PC-3 (cell line): ENCODE data around the gene MICU1. TPM values are rescaled to one million over a fixed set of nuclear protein-coding genes. Genes with fewer than 3 reads are reported as not detected.
"Not testable (repeated sequence)": the region's sequence is repeated elsewhere in the genome, so short reads cannot be mapped to it uniquely, and the experiment has no call there.

Experiments
- ATAC-seq: fragments of 200-7000 bp; cut with Tn5 transposase; 2 replicates; pipeline ENCODE4 v1.9.1; 2020; ENCODE audit warnings: mild to moderate bottlenecking, moderate library complexity
- BruUV-seq: library from RNA; stranded (reverse); fragments of 400-500 nt; replicated peaks from 2 replicates; lab custom pipeline; 2021; lab: Mats Ljungman, UMichigan
- CTCF ChIA-PET: fragments of 300-600 bp; sonication (Branson Sonifier 250); formaldehyde crosslinking; loops from one replicate; lab custom pipeline; 2022; ENCODE audit warnings: antibody characterized with exemption; lab: Charles Lee
- POLR2A ChIA-PET: fragments of 300-600 bp; sonication (Branson Sonifier 250); formaldehyde crosslinking; loops from one replicate; lab custom pipeline; 2022; ENCODE audit warnings: antibody characterized with exemption; ENCODE audit not compliant: unreplicated experiment; lab: Charles Lee
- DNase-seq: peaks from one replicate; pipeline ENCODE4 v3.0.0-alpha.2; 2015
- H2AFZ ChIP-seq: fragments of 300-600 bp; sonication (generic); 2 replicates; pipeline ENCODE4 v1.6.0; 2016; ENCODE audit warnings: antibody characterized with exemption, low read length
- H3F3A ChIP-seq: fragments of 300-600 bp; sonication (generic); one replicate; pipeline ENCODE4 v1.6.0; 2017; ENCODE audit warnings: antibody characterized with exemption, low read length, control low read depth, mild to moderate bottlenecking; ENCODE audit not compliant: unreplicated experiment
- H3K27ac ChIP-seq: fragments of 300-600 bp; sonication (generic); 2 replicates; pipeline ENCODE4 v1.5.1; 2016; ENCODE audit warnings: mild to moderate bottlenecking, low read length
- H3K27me3 ChIP-seq: fragments of 300-600 bp; sonication (generic); 2 replicates; pipeline ENCODE4 v1.6.1; 2016; ENCODE audit warnings: low read length, mixed read lengths
- H3K36me3 ChIP-seq: fragments of 300-600 bp; sonication (generic); 2 replicates; pipeline ENCODE4 v1.6.1; 2016; ENCODE audit warnings: low read depth, mixed run types, low read length, mixed read lengths
- H3K4me1 ChIP-seq: fragments of 300-600 bp; sonication (generic); 2 replicates; pipeline ENCODE4 v1.5.1; 2016; ENCODE audit warnings: low read length; ENCODE audit not compliant: insufficient read depth
- H3K4me2 ChIP-seq: fragments of 300-600 bp; sonication (generic); 2 replicates; pipeline ENCODE4 v1.6.0; 2016; ENCODE audit warnings: low read length
- H3K4me3 ChIP-seq: fragments of 300-600 bp; sonication (generic); 2 replicates; pipeline ENCODE4 v1.5.1; 2016; ENCODE audit warnings: mild to moderate bottlenecking, low read length, mixed read lengths
- H3K79me2 ChIP-seq: fragments of 300-600 bp; sonication (generic); 2 replicates; pipeline ENCODE4 v1.6.1; 2017; ENCODE audit warnings: low read length, mixed read lengths
- H3K9ac ChIP-seq: fragments of 300-600 bp; sonication (generic); 2 replicates; pipeline ENCODE4 v1.6.0; 2016; ENCODE audit warnings: mild to moderate bottlenecking, low read length
- H3K9me2 ChIP-seq: fragments of 300-600 bp; sonication (generic); replicated peaks from 2 replicates; pipeline ENCODE4 v1.6.1; 2016; ENCODE audit warnings: mixed run types, low read length, mixed read lengths
- H3K9me3 ChIP-seq: fragments of 300-600 bp; sonication (generic); 2 replicates; pipeline ENCODE4 v1.6.1; 2016; ENCODE audit warnings: low read length, mixed read lengths
- H4K20me1 ChIP-seq: fragments of 300-600 bp; sonication (generic); 2 replicates; pipeline ENCODE4 v1.6.1; 2016; ENCODE audit warnings: low read length, mixed read lengths
- CTCF ChIP-seq: fragments of 300-600 bp; sonication (generic); conservative IDR thresholded peaks from 2 replicates; pipeline ENCODE4 v1.5.1; 2017; ENCODE audit warnings: antibody characterized with exemption, low read depth, mild to moderate bottlenecking, low read length
- EZH2 ChIP-seq: fragments of 300-600 bp; sonication (generic); IDR thresholded peaks from one replicate; pipeline ENCODE4 v1.6.1; 2017; ENCODE audit warnings: antibody characterized with exemption, mild to moderate bottlenecking, low read length; ENCODE audit not compliant: unreplicated experiment
- EZH2phosphoT487 ChIP-seq: fragments of 300-600 bp; sonication (generic); IDR thresholded peaks from 2 replicates; pipeline ENCODE4 v1.6.1; 2018; ENCODE audit warnings: mild to moderate bottlenecking, antibody characterized with exemption, low read length, borderline replicate concordance
- intact Hi-C: fragments of 100-400 bp; cut with micrococcal nuclease; formaldehyde crosslinking; loops from 2 replicates; pipeline ENCODE4 v1.9.0; 2023
- total RNA-seq: library from RNA; depleted of rRNA; stranded (reverse); fragments of >200 nt; gene quantifications from 2 replicates; pipeline ENCODE4 v1.2.3, GENCODE V29; 2014

MICU1 gene
- total RNA-seq, 1 experiment from 2014 or later: 19.8 TPM

- no peaks in the 10 kb centered on the region for H3F3A ChIP-seq
- H3K27ac ChIP-seq: no peak overlapping the region
- H3K36me3 ChIP-seq: no peaks in the 10 kb centered on the region
- ATAC-seq (no peak), DNase-seq (no peak)
- no TSS peak for BruUV-seq
- ChIA-PET CTCF (no interaction called here), POLR2A (no interaction called here)
- no peaks in the 10 kb centered on the region for H3K4me1 ChIP-seq
- no peaks in the 10 kb centered on the region for H3K9me3 ChIP-seq
- H3K9me2 ChIP-seq: no peaks in the 10 kb centered on the region
- no peaks in the 10 kb centered on the region for H4K20me1 ChIP-seq
- no peaks in the 10 kb centered on the region for H3K79me2 ChIP-seq
- H3K4me2 ChIP-seq: no peak overlapping the region
- TF ChIP-seq EZH2 (no peak), CTCF (no peak), EZH2phosphoT487 (no peak)
- H3K4me3 ChIP-seq: no peak overlapping the region
- H2AFZ ChIP-seq: no peak overlapping the region
- intact Hi-C loops: no loop called here
- no peaks in the 10 kb centered on the region for H3K27me3 ChIP-seq
- no peak overlapping the region for H3K9ac ChIP-seq
Observed at GRCh38 chr10:72407927-72408600, 217.8 kb downstream of the MICU1 start.

- Histone ChIP-seq H3K79me2 (no peaks in the 10 kb centered on the region), H2AFZ (no peak overlapping the region), H3K9me2 (no peaks in the 10 kb centered on the region), H3K4me3 (no peak overlapping the region), H3K27me3 (no peaks in the 10 kb centered on the region), H3K4me1 (no peaks in the 10 kb centered on the region), H3K27ac (no peak overlapping the region), H3K9ac (no peak overlapping the region), H4K20me1 (no peaks in the 10 kb centered on the region), H3F3A (no peaks in the 10 kb centered on the region), H3K9me3 (no peaks in the 10 kb centered on the region), H3K4me2 (no peak overlapping the region), H3K36me3 (no peaks in the 10 kb centered on the region)
- ATAC-seq (no peak), DNase-seq (no peak)
- intact Hi-C loops: no loop called here
- ChIA-PET CTCF (no interaction called here), POLR2A (no interaction called here)
- BruUV-seq: no TSS peak
- TF ChIP-seq EZH2phosphoT487 (no peak), EZH2 (no peak), CTCF (no peak)
Observed at GRCh38 chr10:72407471-72407870, 218.4 kb downstream of the MICU1 start.

- BruUV-seq: not testable (repeated sequence)
Observed at GRCh38 chr10:72395581-72395980, 230.3 kb downstream of the MICU1 start.

More at GRCh38 chr10:72395581-72395980, 230.3 kb downstream of the MICU1 start:
- H3K36me3 ChIP-seq, ATAC-seq, H3K79me2 ChIP-seq, CTCF ChIA-PET, H3K9me2 ChIP-seq, H3K9me3 ChIP-seq, H3K4me3 ChIP-seq, DNase-seq, H4K20me1 ChIP-seq, H3K9ac ChIP-seq, POLR2A ChIA-PET, H3K4me1 ChIP-seq, H3F3A ChIP-seq, H3K27ac ChIP-seq, H2AFZ ChIP-seq, H3K27me3 ChIP-seq, H3K4me2 ChIP-seq, intact Hi-C loops: not testable (repeated sequence)
